OCI-LY1 (cell line): ENCODE results near the gene ZNF148.

ENCODE experiments used
- EZH2 ChIP-seq: fragments of 200-600 bp; sonication (generic), shearing (Covaris generic); IDR thresholded peaks from 2 replicates; pipeline ENCODE4 v1.8.0; 2017; ENCODE audit warnings: borderline replicate concordance, mixed run types, mild to moderate bottlenecking, antibody characterized with exemption, low read length, moderate library complexity, mixed read lengths
- TF ChIP-seq, protein P1 (sequence below): fragments of 200-600 bp; sonication (generic), shearing (Covaris generic); IDR thresholded peaks from 2 replicates; pipeline ENCODE4 v1.5.1; 2017; ENCODE audit warnings: mild to moderate bottlenecking, antibody characterized with exemption, low read length, moderate library complexity, mixed read lengths

DNA sequence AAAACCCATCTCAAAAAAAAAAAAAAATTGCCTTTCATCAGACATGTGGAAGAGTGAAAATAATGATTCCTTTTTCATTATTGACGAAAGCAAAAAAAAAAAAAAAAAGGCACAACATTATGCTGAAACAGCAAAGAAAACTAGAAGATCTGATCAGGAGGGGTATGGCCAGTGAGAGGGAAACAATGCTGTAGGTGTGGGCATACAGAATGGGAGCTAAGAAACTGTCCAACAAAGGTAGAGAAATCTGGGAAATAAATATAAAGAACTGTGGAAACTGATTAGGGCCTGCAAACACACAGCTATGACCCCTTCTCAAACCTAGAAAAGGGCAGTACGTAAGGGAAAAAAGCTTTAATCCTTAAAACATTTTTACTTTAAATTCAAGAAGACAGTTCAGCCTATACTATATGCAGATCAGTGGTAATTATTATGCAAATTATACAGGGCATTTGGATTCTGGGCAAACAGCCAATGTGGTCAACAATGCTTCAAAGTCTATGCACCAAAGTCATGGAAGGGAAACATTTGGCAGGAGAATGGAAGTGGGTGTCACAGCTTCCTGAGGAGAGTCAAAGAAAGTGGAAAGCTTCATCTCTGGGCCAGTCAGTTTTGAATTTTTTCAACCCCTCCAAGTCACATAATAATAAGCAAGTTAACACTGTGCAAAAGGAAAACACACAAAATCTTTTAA lies 94.3 kb downstream of the ZNF148 start:
- TF ChIP-seq EZH2 = no peak
- TF ChIP-seq, protein P1, sequence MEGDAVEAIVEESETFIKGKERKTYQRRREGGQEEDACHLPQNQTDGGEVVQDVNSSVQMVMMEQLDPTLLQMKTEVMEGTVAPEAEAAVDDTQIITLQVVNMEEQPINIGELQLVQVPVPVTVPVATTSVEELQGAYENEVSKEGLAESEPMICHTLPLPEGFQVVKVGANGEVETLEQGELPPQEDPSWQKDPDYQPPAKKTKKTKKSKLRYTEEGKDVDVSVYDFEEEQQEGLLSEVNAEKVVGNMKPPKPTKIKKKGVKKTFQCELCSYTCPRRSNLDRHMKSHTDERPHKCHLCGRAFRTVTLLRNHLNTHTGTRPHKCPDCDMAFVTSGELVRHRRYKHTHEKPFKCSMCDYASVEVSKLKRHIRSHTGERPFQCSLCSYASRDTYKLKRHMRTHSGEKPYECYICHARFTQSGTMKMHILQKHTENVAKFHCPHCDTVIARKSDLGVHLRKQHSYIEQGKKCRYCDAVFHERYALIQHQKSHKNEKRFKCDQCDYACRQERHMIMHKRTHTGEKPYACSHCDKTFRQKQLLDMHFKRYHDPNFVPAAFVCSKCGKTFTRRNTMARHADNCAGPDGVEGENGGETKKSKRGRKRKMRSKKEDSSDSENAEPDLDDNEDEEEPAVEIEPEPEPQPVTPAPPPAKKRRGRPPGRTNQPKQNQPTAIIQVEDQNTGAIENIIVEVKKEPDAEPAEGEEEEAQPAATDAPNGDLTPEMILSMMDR = no peak
